Astrocyte of the spinal cord (primary cell): ENCODE measurements around the gene RBMS3.

Experiments
- DNase-seq: peaks from one replicate; pipeline ENCODE4 v3.0.0; 2011; ENCODE audit warnings: low read depth, low spot score
- H3K4me3 ChIP-seq: 2 replicates; pipeline ENCODE4 v1.5.1; 2011; ENCODE audit warnings: low read depth, mild to moderate bottlenecking, low read length, moderate library complexity
- CTCF ChIP-seq: IDR thresholded peaks from 2 replicates; pipeline ENCODE4 v1.5.1; 2012; ENCODE audit warnings: low read depth, mild to moderate bottlenecking, low read length, inconsistent platforms
- in situ Hi-C: cut with HindIII; loops from 2 replicates; pipeline ENCODE4 v1.10.0; 2017; ENCODE audit warnings: low sequenced_read_pairs

RBMS3 gene

GRCh38 chr3:29582273-29582672 is 301.4 kb downstream of the RBMS3 start:
- no peak overlapping the region for H3K4me3 ChIP-seq
- no peak for TF ChIP-seq CTCF
- in situ Hi-C loops: no loop called here
- no peak for DNase-seq

- TF ChIP-seq CTCF: no peak
- DNase-seq: no peak
- in situ Hi-C loops: no loop called here
- no peak overlapping the region for H3K4me3 ChIP-seq
Measured at GRCh38 chr3:29583861-29584260, 303.0 kb downstream of the RBMS3 start.

- DNase-seq: no peak
- no peak overlapping the region for H3K4me3 ChIP-seq
- TF ChIP-seq CTCF: no peak
- in situ Hi-C loops: no loop called here
Measured at GRCh38 chr3:29585368-29585767, 304.5 kb downstream of the RBMS3 start.

- H3K4me3 ChIP-seq: no peak overlapping the region
- no peak for DNase-seq
- TF ChIP-seq CTCF: no peak
- in situ Hi-C loops: no loop called here
Measured at GRCh38 chr3:29587340-29587739, 306.5 kb downstream of the RBMS3 start.

DNA sequence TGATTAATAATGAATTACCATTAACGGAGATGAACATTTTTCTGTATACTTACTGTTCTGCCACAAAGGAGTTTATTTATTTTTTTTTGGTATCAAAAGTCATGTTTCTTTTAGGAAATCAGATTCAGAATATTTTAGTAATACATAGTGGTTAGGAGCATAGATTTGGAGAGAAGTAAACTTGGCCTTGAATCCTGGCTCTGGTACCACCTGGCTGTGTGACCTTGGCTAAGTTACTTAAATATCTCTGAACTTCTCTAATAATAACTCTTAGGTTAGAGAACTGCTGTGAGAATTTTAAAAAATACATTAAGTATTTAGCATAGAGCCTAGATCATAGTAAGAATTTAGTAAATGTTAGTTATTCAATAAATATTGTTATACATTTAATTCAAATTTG is 309.1 kb downstream of the RBMS3 start:
- no peak for DNase-seq
- H3K4me3 ChIP-seq: no peak overlapping the region
- in situ Hi-C loops: no loop called here
- no peak for TF ChIP-seq CTCF

- no peak for TF ChIP-seq CTCF
- no peak for DNase-seq
- no peak overlapping the region for H3K4me3 ChIP-seq
- in situ Hi-C loops: no loop called here
Measured at GRCh38 chr3:29590461-29590860, 309.6 kb downstream of the RBMS3 start.

DNA sequence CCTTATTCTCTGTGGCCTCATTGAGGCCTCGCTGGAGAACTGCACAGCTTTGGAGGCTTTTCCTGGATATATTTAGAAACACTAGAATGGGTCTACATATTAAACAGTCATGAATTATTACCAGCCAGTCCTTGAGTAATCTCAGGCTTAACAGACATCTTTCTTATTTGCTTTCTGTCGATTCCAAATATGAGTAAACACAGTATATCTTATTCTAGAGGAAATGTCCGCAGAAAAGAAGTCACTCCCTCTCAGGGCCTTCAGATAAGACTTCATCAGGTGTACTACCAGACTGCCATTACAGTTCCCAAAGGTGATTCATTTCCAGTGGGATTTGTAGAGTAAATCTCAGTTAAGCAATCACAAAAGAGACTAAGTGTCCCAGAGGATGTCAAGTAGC is 310.7 kb downstream of the RBMS3 start:
- no peak for DNase-seq
- TF ChIP-seq CTCF: no peak
- in situ Hi-C loops: no loop called here
- no peak overlapping the region for H3K4me3 ChIP-seq
